ENCODE measurements around the gene ACO2.
A peak's percentile ranks its signal among the peaks of the same experiment; 100 is the strongest.
"Not testable (repeated sequence)": the region's sequence is repeated elsewhere in the genome, so short reads cannot be mapped to it uniquely, and the experiment has no call there.

ACO2 gene

GRCh38 chr22:41540365-41540764 lies 71.4 kb downstream of the ACO2 start:
- no peak for DNase-seq (ENCODE audit: low read depth)

- no peak for DNase-seq (ENCODE audit: low read depth)
Observed at GRCh38 chr22:41541484-41541883, 72.6 kb downstream of the ACO2 start.

DNA sequence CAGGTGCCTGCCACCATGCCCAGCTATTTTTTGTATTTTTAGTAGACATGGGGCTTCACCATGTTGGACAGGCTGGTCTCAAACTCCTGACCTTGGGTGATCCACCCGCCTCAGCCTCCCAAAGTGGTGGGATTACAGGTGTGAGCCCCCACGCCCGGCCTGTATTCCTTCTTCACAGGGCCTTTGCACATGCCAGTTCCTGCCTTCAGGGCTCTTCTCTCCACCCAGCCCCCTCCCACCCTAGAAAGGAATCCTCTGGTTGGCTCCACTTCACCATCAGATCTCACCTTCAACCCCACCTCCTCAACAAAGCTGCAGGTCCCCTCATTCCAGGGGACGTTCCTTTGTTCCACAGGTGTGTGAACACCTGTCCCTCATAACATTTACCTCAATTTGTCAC lies 73.3 kb downstream of the ACO2 start:
- no peak for DNase-seq (ENCODE audit: low read depth)

GRCh38 chr22:41543854-41544670 lies 75.1 kb downstream of the ACO2 start, which contains the start of gene POLR3H:
POLR3H (minus strand) TSS chr22:41544470; CDS start chr22:41544101, 369 bp downstream.
- peak; percentile 94 for DNase-seq (ENCODE audit: low read depth)

DNA sequence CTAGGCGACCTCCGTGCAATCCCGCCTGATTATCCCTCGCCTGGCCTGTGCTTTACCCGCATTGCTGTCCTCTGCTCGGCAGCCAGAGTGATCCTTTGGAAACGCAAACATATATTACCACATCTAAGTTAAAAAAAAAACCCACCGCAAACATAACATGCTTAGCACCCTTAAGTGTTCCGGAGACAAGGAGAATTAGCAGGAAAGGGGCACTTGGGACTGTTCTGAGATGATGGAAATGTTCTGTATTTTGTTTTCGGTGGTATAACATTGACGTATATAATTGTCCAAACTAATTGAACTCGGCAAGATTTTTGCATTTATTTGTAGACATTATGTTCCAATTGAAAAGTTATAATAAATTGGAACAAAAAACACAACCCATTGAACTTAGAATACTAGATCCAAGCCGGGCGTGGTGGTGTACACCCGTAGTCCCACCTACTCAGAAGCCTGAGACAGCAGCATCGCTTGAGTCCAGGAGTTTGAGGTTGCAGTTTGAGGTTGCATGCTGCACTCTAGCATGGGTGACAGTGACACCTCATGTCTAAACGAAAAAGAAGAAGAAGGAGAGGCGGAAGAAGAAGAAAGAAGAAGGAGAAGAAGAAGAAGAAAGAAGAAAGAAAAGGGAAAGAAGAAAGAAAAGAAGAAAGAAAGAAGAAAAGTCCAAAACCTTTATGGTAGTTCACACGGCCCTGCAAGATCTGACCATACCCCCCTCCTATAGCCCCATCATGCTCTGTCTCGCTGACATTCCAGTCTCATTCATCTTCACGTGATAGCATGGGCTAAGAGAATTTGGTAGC lies 76.0 kb downstream of the ACO2 start:
- no peak for DNase-seq (ENCODE audit: low read depth)

DNA sequence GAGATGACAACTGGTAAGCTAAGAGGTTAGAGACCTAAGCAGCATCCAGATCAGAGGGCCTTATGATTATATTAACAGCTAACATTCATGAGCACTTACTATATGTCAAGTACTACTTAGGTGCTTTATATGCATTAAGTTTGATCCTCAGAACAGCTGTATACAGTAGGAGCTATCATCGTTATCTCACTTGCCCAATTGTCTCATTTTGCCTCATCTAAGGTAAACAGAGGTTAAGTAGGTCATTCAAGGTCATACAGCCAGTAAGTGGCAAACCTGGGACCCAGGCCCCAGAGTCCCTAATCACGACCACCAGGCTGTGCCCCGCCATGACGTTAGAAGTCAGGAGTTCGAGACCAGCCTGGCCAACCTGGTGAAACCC lies 79.9 kb downstream of the ACO2 start:
- DNase-seq (ENCODE audit: low read depth), result no peak

DNA sequence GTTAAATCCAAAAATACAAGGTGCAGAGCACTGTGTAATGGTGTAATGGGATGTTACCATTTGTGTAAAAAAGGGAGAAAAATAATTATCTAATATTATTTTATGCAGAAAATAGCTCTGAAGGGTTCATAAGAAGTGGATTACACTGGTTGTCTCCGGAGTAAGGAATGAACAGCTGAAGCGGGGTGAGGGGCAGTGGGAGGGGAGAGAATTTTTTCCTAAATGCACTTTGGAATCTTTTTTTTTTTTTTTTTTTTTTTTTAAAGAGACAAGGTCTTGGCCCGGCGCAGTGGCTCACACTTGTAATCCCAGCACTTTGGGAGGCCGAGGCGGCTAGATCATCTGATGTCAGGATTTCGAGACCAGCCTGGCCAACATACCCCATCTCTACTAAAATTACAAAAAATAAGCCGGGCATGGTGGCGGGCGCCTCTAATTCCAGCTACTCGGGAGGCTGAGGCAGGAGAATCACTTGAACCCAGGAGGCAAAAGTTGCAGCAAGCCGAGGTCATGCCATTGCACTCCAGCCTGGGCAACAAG lies 82.1 kb downstream of the ACO2 start:
- no peak for DNase-seq (ENCODE audit: low read depth)

- DNase-seq (ENCODE audit: low read depth), result no peak
Observed at GRCh38 chr22:41551877-41552582, 83.1 kb downstream of the ACO2 start.

GRCh38 chr22:41555325-41555982 lies 86.5 kb downstream of the ACO2 start:
- no peak for DNase-seq (ENCODE audit: low read depth)

DNA sequence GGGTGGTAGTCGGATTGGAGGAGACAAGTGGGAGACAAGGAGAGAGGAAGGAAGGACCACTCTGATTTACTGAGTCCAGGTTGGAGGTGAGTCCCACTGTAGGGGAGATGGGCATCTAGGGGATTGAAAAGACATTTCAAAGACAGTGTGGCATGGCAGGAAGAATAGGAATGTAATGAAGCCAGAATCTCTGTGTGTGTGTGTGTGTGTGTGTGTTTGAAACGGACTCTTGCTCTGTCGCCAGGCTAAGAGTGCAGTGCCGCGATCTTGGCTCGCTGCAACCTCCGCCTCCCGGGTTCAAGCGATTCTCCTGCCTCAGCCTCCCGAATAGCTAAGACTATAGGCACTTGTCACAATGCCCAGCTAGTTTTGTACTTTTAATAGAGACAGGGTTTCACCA lies 87.6 kb downstream of the ACO2 start:
- DNase-seq (ENCODE audit: low read depth), result no peak

- peak; percentile 80 for DNase-seq (ENCODE audit: low read depth)
Observed at GRCh38 chr22:41557401-41558240, 88.7 kb downstream of the ACO2 start.

- DNase-seq (ENCODE audit: low read depth), result not testable (repeated sequence)
Observed at GRCh38 chr22:41558241-41558630, 89.3 kb downstream of the ACO2 start.

DNA sequence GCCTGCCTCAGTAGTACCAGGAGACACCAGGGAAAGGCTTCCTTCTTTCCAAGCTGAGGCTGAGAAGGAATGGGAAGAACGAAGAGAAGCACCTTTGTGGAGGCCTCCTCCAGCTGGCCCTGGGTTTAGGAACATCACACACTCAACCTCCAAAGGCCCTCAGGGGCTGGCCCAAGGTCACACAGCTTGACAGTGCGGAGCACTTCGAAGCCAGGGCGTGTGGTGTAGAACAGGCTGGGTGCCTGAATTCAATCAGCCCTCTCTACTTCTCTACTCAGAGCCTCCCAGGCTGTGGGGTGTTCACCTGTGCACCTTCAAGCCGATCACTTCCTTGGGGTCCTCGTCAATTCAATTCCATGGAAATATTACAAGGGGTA lies 91.2 kb downstream of the ACO2 start:
- DNase-seq (ENCODE audit: low read depth), result no peak

DNA sequence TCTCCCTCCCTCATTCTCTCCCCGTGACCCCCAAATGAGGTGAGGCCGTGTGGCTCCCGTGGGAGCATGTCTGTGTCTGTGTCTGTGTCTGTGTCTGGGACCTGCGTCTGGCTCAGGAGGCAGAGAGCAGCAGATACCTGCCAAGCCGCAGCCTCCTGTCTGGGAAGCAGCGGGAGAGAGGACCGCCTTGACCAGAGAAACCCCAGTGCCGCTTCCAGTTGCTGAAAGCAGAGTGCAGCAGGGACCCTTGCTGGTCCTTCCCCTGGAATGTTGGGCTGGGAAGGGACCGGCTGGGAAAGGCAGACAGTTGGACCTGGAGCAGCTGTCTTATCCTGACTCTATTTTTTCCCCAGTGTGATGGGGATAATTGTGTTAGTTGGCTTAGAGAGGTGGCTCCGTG lies 92.4 kb downstream of the ACO2 start:
- DNase-seq (ENCODE audit: low read depth), result no peak

GRCh38 chr22:41561788-41562187 lies 92.9 kb downstream of the ACO2 start:
- DNase-seq (ENCODE audit: low read depth), result no peak

DNA sequence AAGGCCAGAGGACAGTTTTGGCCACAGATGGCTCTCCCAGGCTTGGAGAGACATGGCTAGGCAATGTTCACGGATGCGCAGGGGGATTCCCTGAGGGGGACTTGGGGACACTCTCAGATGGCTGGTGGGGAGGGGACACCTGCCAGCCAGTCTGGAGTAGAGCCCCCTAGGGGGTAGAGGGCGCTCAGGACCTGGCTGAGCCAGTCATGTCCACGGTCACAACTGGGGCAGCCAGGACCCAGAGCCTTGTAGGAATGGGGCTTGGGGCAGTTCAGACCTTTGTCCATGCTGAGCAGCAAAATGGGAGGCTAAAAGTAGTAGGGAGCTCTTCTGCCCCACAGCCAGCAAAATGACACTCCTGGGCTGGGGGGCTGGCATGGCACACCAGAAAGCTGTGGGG lies 93.5 kb downstream of the ACO2 start:
- DNase-seq (ENCODE audit: low read depth), result no peak

GRCh38 chr22:41563051-41563711 lies 94.3 kb downstream of the ACO2 start:
- no peak for DNase-seq (ENCODE audit: low read depth)

DNA sequence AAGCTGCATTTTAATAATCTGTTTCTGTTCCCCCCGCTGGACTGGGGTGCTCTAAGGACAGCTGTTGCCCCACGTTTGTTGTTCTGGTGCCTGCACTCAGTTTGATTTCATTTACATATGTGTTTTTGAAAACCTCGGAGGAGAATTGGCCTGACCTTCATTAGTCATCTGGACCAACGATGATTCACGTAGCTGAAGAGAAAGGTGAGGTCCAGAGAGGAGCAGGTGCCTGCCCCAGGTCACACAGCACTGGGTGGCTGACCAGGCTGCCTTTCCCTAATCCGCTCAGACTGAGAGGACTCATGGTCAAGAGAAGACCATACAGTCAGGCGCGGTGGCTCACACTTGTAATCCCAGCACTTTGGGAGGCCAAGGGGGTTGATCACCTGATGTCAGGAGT lies 95.6 kb downstream of the ACO2 start:
- DNase-seq (ENCODE audit: low read depth), result no peak

DNA sequence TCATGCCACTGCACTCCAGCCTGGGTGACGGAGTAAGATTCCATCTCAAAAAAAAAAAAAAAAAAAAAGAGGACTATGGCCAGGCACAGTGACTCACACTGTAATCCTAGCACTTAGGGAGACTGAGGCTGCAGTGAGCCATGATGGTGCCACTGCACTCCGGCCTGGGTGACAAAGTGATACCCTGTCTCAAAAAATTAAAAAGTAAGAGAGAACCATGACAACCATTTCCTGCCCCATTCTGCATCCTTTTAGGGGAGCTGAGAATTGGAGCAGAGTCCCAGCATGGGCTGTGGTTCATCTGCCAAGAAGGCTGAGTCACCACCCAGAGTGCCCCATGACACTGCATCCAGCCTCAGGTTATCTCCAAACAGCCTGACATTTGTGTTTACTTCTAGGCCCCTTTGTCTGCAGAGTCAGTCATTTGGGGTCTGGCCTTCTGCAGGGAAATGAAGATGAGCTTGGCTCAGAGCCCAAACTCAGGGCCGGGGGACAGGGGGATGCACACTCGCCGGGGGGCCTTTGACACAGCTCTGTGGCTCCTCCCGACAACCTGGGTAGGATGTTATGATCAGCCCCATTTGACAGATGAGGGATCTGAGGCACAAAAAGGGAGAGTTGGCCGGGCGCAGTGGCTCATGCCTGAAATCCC lies 96.6 kb downstream of the ACO2 start:
- DNase-seq (ENCODE audit: low read depth), result peak; percentile 53

GRCh38 chr22:41567512-41567768 lies 98.5 kb downstream of the ACO2 start:
- no peak for DNase-seq (ENCODE audit: low read depth)
